Measurements from ENCODE around the gene POMP. TPM values are rescaled to one million over a fixed set of nuclear protein-coding genes. Genes with fewer than 3 reads are reported as not detected.

Gene POMP
- total RNA-seq, 6 experiments from 2014 or later, result 31.8 to 60.6 (median 50.2) TPM

DNA sequence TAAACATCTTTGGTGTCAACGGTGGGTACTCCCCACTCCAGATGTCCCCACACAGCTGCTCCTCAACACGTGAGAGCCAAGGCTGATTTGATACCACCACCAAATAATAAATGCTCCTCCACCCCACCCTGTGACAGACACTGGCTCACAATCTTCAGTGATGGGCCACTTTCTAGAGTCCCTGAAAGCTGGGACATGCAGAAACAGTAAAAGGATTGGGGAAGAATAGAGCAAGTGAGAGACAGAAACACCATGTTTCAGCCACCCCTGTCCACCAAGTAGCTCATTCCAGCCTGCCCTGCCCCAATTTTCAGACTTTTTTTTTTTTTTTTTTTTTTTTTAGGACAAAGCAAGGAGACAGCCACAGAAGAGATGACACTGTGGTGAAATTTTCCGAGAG lies 58.2 kb downstream of the POMP start:
- TF ChIP-seq CTCF (IDR thresholded peaks at IDR 0.05) (no peak), POLR2A (IDR thresholded peaks at IDR 0.05) (no peak)
- ATAC-seq (no peak), DNase-seq (no peak)
- H3K4me3 ChIP-seq, result peak overlapping the region; percentile 66 to 78 (median 69)
- 25% methylated on average over 3 of the region's 3 CpGs for WGBS (ENCODE audit: insufficient coverage, low coverage, low lambda C conversion rate, missing lambda C conversion rate)
- H3K9me3 ChIP-seq, result no peaks in the 10 kb centered on the region
- H3K27me3 ChIP-seq, result no peaks in the 10 kb centered on the region
- H3K27ac ChIP-seq, result peak overlapping the region; percentile 95 to 97 (median 96)
- intact Hi-C loops (cut with DNase I), result no loop called here
- peaks cover 0 to 7% (median 0%) of the 10 kb centered on the region in 4 donors for H3K36me3 ChIP-seq
- peaks cover 0 to 16% (median 2%) of the 10 kb centered on the region in 4 donors for H3K4me1 ChIP-seq

DNA sequence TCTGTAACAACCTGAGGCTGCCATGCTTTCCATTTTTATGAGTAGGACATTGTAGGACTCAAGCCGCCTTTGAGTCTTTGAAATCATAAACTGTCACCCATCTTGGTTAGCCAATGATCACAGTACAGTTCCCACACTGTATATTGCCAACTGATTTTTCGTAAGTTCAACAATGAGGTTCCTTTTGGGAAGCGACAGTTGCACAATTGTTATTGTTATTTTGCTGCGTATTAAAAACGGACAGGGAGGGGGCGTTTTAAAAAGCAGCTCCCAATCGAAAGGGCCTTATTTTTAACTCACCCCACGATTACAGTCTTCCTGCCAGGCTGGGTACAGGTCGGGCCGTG lies 59.2 kb downstream of the POMP start:
- no peaks in the 10 kb centered on the region for H3K27me3 ChIP-seq
- H3K27ac ChIP-seq, result peak overlapping the region; percentile 95 to 97 (median 96)
- peaks cover 0 to 7% (median 0%) of the 10 kb centered on the region in 4 donors for H3K36me3 ChIP-seq
- no peaks in the 10 kb centered on the region for H3K9me3 ChIP-seq
- H3K4me1 ChIP-seq, result peaks cover 0 to 16% (median 2%) of the 10 kb centered on the region in 4 donors
- peak in 3 of 4 donors; percentile 2 to 24 (median 24) for ATAC-seq
- no peak for DNase-seq
- 0% methylated on average over 10 of the region's 10 CpGs for WGBS (ENCODE audit: insufficient coverage, low coverage, low lambda C conversion rate, missing lambda C conversion rate)
- peak overlapping the region; percentile 66 to 78 (median 69) for H3K4me3 ChIP-seq
- intact Hi-C loops (cut with DNase I), result no loop called here
- TF ChIP-seq POLR2A (IDR thresholded peaks at IDR 0.05), result no peak
- no peak for TF ChIP-seq CTCF (IDR thresholded peaks at IDR 0.05)

DNA sequence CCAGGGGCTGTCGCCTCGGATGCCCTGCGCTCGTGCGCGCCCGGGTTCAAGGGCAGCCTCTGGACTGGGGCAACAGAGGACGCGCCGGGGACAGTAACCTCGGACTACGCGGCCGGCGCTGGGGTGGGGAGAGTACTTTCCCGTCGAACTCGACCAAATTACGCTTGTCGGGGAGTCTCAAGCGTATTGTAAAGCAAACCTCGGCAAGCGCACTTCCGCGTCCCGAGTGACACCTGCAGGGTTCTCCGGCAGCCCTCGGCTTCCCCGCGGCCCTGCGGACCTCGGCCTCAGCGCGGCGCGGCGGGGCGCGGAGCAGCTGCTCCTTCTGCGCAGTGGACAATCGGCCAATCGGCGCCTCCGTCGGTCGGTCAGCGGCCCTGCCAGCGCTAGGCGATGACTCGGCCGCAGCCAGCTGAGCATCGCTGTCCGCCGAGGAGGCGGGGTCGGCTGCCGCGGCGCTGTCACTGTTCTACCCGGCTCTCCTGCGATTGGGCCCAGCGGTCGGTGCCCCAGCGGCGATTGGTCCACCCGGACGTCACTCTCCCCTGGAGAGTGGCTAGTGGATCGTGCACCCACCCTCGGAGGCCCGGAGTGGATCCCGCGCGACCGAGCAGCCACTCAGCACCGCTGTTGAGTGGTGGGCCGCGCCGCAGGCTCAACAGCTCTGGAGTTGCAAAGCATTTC lies 59.8 kb downstream of the POMP start, which contains the start of gene SLC46A3:
Gene SLC46A3 (minus strand): TSS at position 428 of the 684 bp plus-strand sequence. CDS start 972 bp downstream, outside the sequence.
- Histone ChIP-seq H3K9me3 (no peaks in the 10 kb centered on the region), H3K4me1 (peaks cover 0 to 16% (median 2%) of the 10 kb centered on the region in 4 donors), H3K36me3 (peaks cover 0 to 7% (median 0%) of the 10 kb centered on the region in 4 donors), H3K4me3 (peak within 1 kb of the TSS; percentile 66 to 78 (median 69)), H3K27ac (peak within 1 kb of the TSS; percentile 95 to 97 (median 96)), H3K27me3 (no peaks in the 10 kb centered on the region)
- DNase-seq, result peak; percentile 99 to 100 (median 99)
- intact Hi-C loops (cut with DNase I), result no loop called here
- ATAC-seq, result peak; percentile 90 to 97 (median 95)
- TF ChIP-seq CTCF (IDR thresholded peaks at IDR 0.05) (peak in 2 of 4 donors; percentile 12 to 18), POLR2A (IDR thresholded peaks at IDR 0.05) (peak; percentile 89)
- WGBS (ENCODE audit: insufficient coverage, low coverage, low lambda C conversion rate, missing lambda C conversion rate), result 0% methylated on average over 14 of the region's 78 CpGs

- Histone ChIP-seq H3K36me3 (peaks cover 0 to 7% (median 0%) of the 10 kb centered on the region in 4 donors), H3K27ac (peak overlapping the region; percentile 95 to 97 (median 96)), H3K27me3 (no peaks in the 10 kb centered on the region), H3K4me3 (peak overlapping the region; percentile 66 to 78 (median 69)), H3K4me1 (peaks cover 0 to 18% (median 2%) of the 10 kb centered on the region in 4 donors), H3K9me3 (no peaks in the 10 kb centered on the region)
- intact Hi-C loops (cut with DNase I), result no loop called here
- ATAC-seq (peak in 1 of 4 donors; percentile 0), DNase-seq (no peak)
- WGBS (ENCODE audit: insufficient coverage, low coverage, low lambda C conversion rate, missing lambda C conversion rate), result 30% methylated on average over 15 of the region's 15 CpGs
- TF ChIP-seq POLR2A (IDR thresholded peaks at IDR 0.05), result no peak
- no peak for TF ChIP-seq CTCF (IDR thresholded peaks at IDR 0.05)
These were observed 60.5 kb downstream of the POMP start for GRCh38 chr13:28719227-28720055.

Measured in right lobe of liver (tissue), 6 donors.